HG03558 (cell line): ENCODE results near the gene MIOS.

Experiments used
- ATAC-seq: cut with Tn5 transposase; IDR thresholded peaks from one replicate; pipeline ENCODE4 v1.9.1; 2021; ENCODE audit warnings: moderate number of reproducible peaks; ENCODE audit not compliant: unreplicated experiment; ENCODE audit errors: extremely low read depth

The MIOS gene

DNA sequence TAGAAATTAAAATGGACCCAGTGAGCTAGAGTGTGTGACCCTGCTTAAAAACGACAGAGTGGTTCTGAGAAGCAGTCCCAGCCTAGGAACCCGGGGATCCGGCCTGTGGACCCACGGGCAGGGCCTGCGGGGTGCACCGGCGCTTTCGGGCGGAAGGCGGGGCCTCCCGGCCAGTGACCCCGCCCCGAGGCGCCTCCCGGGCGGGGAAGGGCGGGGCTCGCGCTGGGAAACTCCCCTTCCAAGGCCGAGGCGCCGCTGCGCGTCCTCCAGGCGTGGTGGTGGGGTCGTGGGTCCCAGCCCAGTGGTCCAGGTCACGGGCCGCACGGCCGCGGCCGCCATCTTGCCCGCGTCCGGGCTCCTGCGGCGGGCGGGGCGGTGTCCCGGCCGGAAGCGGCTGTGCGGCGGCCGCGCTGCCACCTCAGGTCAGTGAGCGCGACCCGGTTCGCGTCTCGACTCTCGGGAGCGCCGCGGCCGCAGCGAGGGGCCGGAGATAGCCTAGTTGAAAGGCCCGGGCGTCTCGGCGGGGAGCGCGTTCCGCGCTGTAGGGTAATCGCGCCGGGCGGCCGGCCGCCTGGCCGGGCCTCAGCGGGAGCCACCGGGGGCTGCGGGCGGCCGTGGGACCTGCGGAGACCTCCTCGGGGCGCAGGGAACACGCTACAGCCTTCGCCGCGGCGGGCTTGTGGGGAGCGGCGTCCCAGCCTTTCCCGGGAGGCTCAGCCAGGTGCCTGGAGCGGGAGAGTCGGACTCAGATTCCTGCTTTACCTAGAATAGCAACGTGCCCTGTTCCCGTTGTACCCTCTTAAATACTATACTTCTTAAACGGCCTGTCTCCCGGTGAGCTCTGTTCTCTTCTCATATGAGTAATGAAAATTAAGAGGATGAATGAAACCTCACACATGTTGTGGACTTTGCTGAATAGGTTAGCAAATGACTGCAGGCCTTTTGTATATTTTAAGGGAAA, at the start of gene MIOS:
Gene MIOS, plus strand, starts transcription at position 234 of the 961 bp plus-strand sequence. CDS start 5,592 bp downstream, outside the sequence.
- peak; percentile 54 for ATAC-seq

DNA sequence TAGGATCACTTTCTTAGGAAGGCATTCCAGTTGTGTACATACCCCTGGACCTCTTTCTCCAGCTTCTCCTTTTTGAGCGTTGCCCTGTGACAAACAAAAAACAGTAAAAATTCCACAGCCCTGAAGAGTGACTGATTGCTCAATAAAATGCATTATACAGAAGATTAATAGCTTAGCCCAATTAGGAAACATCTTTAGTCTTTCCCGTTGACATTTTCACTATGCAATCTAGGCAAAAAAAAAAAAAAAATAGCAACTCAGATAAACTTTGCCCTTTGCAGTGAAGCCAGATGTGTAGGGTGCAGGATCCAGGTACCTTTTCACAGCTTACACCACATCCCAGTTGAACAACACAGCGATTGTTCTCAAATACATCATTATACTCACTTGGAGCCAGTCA, 48.9 kb upstream of the MIOS start:
- no peak for ATAC-seq

DNA sequence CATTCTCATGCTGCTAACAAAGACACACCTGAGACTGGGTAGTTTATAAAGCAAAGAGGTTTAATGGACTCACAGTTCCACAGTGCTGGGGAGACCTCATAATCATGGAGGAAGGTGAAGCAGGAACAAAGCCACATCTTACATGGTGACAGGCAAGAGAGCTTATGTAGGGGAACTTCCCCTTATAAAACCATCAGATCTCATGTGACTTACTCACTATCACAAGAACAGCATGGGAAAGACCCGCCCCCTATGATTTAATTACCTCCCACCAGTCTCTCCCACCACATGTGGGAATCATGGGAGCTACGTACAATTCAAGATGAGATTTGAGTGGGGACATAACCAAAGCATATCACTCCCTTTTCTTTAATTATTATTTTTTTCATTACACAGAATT, 47.6 kb upstream of the MIOS start:
- ATAC-seq: no peak

DNA sequence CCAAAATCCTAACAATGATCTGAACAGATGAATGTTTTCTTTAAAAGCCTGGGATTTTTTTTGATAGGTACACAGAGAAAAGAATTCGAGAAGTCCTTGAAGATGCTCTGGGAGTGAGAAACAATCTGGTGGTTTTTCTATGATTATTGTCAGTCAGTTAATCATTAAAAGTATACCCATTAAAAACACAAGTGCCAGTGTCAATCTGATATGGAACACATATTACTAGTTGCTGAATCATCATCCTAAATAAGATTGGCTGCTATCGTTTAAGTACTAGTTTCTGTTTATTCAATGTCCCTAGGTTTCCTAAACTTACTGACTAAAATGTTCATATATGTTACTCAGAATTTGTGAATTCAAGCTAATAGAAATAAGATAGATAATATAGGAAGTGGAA, 47.2 kb upstream of the MIOS start:
- ATAC-seq: no peak

DNA sequence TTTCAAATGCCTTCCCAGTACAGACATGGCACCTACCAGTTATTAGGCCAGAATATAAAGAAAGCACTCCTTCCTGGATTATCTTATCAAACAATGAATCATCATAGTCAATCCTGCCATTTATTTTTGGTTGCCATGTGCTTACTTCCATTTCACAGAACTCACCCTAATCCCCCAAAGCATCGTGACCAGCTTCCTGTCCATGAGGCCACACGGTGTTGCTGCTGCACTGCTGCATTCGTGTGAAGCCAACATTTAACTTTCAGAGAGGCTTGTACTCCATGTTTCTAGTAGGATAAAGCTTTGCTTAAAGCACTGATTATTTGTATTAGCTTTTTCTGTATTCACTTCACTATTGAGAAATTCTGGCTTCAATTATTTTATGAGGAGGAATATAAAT, 45.4 kb upstream of the MIOS start:
- ATAC-seq: no peak

DNA sequence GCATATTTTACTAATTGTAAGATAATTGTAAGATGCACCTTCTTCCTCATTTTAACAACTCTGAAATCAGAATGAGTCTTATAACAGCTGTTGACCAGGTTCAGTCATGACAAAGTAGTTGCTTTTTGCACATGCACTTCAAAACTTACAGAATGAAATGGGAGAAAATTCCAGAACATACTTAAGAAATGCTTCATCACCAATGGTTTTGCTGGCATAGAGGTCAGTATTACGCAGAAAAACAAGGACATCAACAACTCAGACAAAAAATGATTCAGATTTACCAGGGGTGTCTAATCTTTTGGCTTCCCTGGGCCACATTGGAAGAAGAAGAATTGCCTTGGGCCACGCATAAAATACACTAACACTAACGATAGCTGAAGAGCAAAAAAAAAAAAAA, 44.3 kb upstream of the MIOS start:
- ATAC-seq: no peak

DNA sequence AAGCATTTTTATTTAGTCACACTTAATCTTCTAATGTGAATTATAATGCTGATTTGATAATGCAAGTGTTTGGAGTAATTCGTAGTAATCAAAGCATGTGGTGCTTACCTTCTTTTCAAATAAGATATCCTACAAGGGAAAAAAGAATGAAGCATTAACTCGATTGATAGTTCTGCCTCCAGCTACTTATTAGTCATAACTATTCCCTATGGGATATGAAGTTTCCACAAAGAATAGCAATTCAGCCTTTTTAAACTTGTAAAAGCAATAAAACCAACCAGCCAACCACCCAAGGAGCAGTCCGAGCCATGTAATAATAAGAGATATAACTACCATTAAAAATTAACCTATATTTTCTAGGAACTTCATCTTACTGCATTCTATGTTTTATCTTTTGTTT, 42.6 kb upstream of the MIOS start:
- no peak for ATAC-seq

DNA sequence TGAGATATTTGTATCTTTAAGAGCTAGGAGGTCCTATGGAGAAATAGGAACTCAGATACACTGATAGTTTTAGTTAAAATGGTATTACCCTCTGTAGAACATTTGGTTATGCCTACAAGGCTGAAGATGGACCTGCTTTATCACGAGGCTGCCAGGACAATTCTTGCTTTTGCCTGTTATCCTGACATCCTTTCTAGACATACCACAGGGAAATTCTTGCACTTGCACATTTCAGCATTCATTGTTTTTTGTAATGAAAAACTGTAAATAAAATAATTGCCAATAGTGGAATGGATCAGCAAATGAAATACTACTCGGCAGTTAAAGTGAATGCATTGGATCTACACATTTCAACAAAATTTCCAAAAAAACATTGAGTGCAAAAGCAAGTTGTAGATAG, 40.7 kb upstream of the MIOS start:
- no peak for ATAC-seq

DNA sequence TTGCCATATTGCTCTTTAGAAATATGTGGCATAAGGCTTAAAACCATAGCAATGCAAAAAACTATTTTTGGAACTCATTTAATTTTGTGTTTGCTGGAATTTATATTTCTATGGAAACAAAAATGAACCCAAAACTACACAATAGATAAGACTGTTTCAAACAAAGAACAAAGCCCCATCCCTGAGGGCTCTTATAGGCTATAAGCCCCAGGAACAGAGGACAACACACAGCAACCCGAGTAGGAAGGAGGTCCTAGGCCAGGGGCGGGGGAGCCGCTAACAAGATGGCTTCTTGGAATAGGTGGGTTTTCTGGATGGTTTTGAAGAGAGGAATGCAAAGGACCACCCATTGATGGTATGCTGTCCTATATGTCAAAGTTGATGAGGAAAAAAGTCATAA, 39.6 kb upstream of the MIOS start:
- ATAC-seq: no peak

DNA sequence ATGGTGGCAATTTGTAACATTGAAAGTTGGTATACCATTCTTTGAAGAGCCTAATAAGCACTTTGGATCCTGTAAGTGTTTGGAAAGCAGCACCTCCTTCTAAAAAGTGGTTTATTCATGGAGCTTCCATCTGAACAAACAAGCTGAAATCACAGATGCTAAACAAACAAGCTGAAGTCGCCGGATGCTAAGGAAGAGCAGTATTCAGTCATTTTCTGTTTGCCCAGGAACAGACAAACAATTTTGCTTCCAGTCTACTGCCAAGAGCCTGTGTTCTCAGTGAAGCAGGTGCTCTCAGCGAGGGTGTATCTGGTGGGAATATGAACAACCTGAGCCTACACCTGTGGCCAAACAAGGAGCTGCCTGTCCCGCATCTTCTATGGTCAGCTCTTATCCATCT, 37.4 kb upstream of the MIOS start:
- ATAC-seq: no peak

DNA sequence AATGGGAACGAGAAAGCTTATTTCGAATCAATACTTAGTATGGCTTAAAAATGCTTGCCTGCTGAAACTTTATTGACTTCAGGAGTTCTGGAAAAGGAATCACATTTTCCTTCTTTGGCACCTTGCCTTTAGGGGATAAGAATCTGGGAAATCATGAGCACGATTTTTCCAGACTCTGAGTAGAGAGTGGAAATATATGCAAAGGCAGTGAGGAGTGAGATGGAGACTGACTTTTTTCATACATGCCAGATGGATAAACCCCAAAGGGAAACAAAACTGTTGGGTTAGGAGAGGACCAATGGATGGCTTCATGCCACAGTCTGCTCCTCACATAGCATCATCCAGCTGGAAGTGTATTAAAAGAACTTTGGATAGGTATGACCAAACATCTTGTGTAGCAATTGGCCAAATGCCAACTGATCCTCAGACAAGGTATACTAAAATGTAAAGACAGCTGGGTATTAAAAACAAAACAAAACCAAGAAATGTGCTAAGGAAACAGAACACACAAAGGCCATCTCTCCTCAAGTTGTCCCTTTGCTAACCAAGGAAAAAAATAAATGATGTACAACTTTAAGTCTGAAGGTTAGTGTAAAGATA, 32.8 kb upstream of the MIOS start:
- no peak for ATAC-seq

DNA sequence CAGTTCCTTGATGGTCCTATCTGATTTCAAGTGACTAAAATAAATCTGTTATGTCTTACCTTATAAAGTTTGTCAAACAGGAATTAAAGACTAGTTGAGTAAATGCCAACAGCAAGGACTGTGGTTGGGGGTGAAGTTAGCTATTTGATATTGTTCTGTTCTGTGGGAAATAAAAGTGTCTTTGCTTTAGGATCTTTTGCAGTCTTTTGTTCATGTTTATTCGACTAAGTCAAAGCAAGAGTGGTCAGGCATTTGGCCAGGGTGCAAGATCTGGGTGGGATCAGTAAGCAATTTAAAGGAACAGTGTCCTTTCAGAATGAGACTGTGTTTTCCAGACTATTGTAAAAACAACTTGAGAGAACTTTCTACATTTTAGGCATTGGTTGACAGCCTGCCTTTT, 31.0 kb upstream of the MIOS start, which contains the start of gene COL28A1:
Gene COL28A1, minus strand, starts transcription at position 183 of the 400 bp plus-strand sequence. CDS start 2,998 bp downstream, outside the sequence.
- ATAC-seq: no peak

DNA sequence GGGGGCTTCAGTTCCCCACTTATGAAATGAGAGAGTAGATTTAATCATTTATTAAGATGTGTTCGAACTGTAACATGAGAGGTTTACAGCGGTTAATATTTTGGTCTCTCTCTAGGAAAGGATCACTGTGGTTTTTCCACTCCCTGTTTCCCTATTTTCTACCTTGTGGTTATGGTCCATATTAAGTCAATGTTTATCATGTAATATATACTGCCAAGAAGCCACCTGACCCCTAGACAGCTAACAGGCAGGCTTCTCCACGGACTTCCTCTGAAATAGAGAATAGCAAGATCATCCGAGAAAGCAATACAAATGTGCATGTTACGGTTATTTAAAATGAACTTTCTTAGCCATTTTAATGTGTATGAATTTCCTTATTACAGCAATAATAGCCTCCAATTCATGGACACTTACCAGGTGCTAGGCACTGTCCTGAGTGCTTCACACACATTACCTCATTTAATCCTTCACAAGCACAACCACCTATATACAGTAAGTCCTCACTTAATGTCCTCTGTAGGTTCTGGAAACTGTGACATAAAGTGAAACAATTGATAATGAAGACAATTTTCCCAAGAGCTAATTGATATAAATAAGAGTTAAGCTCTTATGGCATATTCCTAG, 30.2 kb upstream of the MIOS start:
- ATAC-seq: no peak

DNA sequence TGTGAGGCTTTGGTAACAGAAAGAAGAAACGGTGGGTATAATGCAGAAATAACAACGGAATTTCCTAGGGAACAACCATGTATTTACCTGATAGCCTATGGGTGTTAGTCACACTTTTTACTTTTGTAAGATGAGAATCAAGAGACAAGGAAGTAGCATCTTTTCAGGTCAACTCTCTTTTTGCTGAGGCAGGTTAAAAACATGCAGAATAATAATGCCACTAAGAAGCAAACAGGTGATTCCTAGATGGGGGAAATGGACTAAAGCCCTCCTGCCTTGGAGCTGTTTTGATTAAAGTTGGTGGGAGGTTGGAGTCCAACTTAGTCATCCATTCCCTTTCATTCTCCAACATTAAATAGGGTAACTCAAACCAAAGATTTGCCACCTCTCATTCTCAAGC, 29.0 kb upstream of the MIOS start:
- no peak for ATAC-seq

DNA sequence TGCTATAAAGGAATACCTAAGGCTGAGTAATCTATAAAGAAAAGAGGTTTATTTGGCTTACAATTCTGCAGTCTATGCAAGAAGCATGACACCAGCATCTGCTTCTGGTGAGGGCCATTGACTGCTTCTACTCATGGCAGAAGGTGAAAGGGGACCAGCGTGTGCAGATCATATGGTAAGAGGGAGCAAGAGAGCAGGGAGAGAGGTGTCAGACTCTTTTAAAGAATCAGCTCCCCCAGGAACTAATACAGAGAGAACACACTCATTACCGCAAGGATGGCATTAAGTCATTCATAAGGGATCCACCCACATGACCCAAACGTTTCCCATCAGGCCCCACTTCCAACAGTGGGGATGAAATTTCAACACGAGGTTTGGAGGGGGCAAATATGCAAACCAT, 27.5 kb upstream of the MIOS start:
- no peak for ATAC-seq

DNA sequence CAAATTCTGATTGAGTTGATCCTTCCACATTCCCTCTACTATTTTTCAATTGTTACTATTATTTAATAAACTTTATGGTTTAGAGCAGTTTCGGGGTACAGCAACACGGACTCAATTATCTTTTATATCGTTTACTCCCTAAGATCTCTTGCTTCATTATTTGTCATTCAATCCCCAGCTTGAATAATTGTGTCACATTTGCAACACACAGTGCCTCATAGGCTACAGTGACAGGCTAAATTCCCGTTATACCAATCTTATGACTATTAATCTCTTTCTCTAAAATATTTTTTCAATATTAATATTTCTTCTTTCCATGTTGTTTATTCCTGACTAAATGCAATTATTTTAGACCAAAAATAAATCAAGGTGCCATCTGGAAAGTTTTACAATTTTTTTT, 27.0 kb upstream of the MIOS start:
- no peak for ATAC-seq

DNA sequence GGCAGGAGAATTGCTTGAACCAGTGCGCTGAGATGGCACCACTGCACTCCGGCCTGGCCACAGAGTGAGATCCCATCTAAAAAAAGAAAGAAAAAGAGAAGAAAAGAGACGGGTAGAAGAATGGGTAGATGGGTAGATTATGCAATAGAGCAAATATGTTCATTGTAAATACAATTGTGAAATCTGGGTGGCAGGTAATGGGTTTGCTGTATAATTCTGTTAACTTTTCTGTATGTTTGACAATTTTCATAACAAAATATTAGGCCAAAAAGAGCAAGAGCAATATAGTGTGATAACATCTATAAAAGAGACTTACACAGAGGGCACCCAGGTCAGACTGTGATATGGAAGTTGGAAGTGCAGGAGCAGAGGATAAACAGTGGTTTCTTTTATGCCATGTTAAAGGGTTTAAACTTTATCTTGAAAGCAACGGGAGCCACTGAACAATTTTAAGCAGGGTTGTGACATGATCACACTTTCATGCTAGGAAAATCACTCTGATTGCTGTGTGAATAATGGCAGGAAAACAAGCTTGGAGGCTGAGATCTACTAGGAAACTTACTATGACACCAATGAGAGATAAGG, 24.3 kb upstream of the MIOS start:
- no peak for ATAC-seq

DNA sequence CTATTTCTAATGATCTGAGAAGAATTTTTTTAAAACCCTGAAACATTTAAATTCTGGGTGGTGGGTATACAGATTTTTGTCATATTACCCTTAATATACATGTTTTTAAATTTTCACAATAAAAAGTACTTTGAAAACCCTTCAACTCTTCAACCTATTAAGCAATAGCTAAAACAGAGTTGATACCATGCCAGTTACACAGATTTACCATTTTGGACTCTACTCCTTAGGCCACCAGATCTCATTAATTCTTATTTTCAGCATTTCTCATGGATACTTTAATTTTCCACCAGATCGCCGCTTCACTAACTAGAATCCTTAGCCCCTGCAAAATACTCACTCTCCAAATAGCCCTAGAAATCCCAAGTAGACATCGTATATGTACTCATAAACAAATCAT, 18.3 kb upstream of the MIOS start:
- no peak for ATAC-seq

DNA sequence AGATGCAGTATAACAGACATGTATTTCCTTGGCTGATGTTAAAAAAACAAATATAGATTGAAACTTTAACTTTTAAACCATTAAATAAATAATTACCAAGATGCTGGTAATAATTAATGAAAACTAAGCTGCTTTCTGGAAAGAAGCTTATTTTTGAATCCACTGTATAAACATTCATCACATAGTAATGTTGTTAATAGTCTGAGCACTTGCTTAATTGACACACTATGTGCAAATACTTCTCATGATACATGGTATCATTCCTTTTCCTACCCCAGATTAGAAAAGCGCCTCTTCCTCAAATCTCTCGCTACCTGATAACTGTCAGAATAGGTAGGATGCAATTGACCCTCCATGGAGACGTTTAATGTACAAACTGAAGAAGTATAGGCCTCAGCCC, 16.0 kb upstream of the MIOS start:
- ATAC-seq: no peak

DNA sequence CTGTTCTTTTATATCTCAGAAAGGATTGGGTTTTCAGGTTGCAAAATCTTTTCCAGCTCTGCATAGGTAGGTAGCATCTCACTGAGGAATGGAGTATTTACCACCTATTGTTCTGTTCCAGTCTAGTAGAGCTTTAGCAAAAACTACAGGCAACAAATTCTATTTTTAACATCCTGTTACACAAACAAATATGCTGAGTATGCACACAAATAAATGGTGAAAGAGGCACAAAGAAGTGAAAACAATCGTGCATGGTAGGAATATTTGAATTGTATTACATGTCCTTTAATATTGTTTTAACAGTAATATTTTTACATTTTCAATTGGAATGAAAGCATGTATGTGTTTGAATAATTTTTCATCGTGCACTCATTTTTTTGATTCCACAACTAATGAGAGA, 14.5 kb upstream of the MIOS start:
- no peak for ATAC-seq

DNA sequence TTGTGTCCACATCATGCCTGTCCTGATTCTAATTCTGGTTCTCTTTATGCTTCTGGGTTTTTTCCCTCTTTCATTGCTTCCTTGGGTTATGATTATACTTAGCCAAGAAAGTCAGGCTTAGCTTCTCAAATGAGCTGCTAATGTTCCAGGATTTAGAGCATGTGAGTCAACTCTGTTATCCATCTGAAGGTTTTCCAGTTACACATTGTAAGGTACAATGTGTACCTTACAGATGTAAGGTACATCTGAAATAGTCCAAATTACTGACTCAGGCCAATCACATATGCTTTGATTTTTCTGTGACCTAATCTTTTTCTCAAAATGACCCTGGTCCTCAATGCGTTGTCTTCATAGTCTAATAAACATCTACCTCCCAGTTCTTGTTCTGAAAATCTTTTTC, 13.3 kb upstream of the MIOS start:
- no peak for ATAC-seq
